Epidermal melanocyte (primary cell): ENCODE results near the gene DCAF15.
"Not testable (repeated sequence)": the region's sequence is repeated elsewhere in the genome, so short reads cannot be mapped to it uniquely, and the experiment has no call there.

Experiments used
- DNase-seq: peaks from one replicate; pipeline ENCODE4 v3.0.0; 2011; ENCODE audit warnings: low spot score; ENCODE audit not compliant: insufficient read length

DCAF15 gene

DNA sequence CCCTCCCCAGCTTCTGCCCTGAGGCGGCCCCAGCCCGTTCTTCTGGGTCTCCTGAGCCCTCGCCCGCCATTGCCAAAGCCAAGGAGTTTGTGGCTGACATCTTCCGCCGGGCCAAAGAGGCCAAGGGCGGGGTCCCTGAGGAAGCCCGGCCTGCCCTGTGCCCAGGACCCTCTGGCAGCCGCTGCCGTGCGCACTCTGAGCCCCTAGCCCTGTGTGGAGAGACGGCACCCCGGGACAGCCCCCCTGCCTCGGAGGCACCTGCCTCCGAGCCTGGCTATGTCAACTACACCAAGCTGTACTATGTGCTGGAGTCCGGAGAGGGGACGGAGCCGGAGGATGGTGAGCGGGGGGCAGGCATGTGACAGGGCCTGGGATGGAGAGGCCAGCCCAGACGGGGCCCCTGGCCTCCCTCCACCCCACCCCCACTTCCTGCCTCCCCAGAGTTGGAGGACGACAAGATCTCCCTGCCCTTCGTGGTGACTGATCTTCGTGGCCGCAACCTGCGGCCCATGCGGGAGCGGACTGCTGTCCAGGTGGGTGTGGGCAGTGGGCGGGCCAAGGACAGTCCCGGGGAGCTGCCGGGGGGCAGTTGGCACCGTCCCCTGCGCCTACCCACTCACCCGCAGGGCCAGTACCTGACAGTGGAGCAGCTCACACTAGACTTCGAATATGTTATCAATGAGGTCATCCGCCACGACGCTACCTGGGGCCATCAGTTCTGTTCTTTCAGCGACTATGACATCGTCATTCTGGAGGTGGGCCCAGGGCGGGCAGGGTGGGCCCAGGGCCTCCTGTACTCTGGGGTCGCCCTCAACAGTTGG, 7.0 kb downstream of the DCAF15 start:
- no peak for DNase-seq

DNA sequence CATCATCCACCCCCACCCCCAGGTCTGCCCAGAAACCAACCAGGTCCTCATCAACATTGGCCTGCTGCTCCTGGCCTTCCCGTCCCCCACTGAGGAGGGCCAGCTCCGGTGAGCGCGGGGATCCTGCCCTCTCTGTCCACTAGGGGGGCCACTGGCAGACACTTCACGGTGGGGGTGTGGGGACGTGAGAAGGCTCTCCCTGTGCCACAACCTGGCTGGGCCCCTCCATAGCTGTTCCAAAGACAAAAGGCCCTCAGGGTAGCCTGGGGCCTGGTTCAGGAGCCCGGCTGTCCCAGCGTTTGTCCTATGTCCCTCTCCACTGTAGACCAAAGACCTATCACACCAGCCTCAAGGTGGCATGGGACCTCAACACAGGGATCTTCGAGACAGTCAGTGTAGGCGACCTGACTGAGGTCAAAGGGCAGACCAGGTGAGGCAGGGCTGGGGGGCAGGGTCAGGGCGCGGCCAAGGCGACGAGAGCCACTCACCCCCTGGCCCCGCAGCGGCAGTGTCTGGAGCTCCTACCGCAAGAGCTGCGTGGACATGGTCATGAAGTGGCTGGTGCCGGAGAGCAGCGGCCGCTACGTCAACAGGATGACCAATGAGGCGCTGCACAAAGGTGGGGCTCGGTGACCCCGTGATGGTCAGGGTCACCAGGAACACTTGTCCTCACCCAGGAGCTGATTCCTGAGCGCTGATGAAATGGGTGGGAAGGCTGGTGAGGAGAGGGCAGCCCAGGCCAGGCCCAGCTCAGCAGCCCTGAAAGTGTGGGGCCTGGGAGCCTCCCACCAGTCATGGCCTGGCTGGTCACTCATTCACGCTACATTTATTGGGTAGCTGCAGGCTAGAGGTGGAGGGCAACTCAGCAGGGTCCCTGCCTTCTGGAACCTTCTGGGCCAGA, 7.9 kb downstream of the DCAF15 start:
- no peak for DNase-seq

DNA sequence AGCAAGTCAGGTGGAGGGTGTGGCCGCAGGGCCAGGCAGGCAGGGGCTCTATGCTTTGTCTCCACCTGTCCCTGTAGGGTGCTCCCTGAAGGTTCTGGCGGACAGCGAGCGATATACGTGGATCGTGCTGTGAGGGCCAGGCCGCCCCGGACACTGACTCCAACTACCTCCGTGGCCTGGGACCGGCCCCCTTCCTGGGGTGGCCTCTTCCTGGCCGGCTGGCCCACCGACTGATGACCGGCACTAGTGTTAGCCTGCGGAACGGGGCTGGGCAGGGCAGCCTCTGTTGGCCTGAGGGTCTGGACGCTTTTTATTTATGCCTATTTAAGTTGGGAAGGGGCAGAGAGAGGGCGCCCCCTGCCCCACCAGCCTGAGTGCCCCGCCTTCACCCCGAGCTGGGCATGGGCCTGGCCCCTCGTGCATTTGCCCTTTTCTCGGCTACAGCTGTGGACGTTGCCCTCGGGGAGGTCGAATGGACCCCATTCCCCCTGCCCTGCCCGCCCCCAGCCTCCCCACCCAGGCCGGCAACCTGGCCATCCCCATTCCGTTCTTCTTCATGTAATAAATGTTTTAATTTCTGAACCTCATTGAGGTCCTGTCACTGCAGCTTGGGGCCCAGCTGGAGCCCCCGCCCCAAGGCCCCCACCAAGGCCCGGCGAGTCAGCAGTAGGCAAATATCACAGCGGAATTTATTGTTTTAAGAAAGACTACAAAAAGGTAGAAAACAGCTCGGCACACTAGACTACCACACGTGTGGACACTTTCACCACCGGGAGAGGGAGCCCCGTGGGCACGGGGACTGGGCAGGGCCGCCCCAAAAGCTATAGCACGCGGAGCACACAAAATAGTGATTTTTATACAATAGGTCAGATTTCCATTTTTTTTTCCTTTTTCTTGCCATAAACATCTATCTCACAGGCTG, 8.8 kb downstream of the DCAF15 start:
- DNase-seq, result no peak

DNA sequence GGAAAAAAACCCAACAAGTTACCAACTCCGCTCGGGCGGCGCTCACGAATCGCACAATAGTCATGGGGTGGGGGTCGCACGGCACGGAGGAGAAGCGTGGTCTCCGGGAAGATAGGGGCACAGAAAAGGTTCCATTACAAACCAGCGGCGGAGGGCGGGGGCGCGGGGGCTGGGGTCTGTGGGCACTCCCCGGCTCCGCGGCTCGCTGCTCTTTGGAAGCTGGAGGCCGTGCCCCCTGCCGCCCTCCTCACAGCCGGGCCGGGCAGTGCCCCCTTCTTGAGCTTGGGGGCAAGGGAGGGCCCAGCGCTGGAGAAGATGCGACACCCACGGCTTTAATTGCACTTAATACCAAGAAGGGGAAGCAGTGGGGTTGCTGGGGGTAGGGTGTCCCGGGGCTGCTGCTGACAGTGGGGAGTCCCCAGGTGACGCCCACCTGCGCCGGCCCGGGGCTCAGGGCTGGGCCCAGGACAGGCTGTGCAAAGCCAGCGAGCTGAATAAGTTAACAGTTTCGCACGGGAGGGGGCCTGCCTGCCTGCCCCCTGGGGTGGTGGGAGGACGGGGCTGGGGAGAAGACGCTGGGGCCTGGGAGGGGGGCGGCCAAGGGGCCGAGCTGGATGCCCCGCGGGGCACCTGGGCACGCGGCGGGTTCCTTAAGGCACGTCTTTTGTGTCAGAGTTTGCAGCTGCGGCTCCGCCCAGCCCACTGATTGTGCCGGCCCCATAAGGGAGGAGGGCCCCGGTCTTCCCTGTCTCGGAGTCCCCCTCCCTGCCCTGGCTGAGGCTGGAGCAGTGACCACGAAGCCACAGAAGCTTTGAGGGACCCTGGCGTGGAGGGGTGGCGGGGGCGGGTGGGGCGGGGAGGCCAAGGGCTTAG, 9.8 kb downstream of the DCAF15 start:
- DNase-seq, result no peak

DNA sequence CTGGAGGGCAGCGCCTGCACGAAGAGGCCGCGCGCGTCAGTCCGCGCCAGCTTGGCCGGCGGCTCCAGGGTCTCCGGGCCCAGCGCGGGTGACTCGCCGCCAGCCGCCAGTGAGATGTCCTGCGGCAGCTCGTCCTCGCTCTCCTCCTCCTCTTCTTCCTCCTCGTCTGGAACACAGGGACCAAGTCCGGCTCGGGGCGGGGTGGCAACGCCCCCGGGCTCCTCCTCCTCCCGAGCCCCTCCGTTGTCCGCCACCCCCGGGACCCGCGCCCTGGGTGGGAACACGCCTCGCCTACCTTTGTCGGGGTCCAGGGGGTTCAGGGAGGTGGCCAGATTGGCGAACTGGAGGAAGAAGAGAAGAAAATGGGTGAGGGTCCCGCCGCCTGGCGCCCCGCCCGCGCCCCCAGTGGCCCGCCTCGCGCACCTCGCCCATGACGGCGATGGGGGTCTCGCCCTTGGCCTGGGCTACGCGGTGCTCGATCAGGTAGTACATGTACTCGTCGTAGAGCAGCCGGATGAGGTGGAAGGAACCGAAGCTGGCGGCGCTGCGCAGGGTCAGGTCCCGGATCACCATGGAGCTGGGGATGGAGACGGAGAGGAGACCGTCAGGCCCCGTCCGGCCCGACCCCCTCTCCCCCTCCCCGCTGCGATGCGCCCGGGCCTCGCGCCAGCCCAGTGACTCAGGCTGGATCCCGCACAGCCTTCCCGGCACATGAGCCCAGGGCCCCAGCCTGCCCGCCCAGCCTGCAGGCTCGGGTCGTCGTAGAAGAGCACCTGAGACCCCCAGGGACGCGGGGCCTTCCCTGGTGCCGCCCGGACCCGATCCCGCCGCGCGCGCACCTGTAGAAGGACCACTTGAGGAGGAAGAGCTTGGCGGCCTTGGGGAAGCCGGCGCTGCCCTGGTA, 10.6 kb downstream of the DCAF15 start:
- DNase-seq, result no peak

DNA sequence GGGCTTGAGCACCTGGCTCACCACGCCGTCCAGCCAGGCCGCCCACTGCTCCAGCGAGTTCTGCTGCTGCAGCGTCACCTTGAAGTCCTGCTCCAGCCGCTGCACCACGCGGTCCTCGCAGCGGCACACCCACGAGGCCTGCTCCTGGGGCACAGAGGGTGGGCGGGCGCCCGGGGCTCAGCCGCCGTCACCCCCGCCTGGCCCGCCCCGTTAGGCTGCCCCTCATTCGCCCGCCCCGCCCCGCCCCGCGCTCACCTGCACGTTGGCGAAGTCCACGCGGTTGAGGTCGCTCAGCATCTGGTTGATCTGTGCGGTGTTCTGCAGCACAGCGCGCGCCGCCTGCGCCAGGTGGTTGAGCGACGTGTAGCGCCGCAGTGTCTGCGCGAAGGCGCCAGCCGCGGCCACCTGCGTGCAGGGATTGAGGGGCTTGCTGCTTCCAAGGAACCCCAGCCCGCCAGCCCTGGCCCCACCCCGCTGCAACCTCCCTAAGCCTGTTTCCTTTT, 11.3 kb downstream of the DCAF15 start:
- no peak for DNase-seq

DNA sequence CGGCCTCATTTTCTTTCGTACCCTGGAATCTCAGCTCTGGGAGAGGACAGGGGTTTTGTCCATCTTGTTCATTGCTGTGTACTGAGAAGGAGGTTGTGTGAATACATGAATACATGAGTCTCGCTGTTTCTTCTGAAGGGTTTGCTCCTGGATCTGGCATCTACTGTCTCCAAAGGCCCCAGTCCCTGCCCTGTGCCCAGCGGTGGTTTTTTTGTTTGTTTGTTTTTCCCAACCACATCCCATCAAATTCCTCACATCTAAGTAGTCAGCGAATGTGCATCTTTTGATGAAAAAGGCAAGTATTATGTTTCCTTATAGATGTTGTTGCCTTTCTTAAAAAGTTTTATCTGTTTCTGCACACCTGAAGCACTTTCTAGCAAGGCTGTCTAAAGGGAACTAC, 12.5 kb downstream of the DCAF15 start:
- no peak for DNase-seq

DNA sequence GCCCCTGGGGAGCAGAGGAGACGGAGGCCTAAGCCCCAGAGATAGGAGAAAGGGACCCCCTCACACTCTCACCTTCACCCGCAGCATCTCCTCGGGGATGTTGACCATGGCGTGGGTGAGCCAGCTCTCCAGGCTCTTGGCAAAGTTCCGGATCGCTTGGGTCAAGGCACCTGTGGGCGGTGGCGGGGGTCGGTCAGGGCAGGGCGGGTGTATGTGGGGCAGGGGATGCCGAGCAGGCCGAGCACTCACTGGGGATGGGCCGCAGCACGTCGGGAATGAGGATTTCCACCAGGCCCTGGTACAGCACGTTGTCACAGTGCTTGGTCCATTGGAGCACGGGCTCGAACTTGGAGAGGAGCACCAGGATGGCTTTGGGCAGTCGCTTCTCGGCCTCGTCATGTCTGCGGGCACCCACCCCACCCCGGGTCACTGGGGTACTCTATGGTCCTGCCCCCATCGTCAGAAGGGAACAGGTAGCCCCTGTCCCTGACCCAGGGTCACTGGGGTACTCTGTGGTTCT, 13.1 kb downstream of the DCAF15 start:
- DNase-seq, result no peak

DNA sequence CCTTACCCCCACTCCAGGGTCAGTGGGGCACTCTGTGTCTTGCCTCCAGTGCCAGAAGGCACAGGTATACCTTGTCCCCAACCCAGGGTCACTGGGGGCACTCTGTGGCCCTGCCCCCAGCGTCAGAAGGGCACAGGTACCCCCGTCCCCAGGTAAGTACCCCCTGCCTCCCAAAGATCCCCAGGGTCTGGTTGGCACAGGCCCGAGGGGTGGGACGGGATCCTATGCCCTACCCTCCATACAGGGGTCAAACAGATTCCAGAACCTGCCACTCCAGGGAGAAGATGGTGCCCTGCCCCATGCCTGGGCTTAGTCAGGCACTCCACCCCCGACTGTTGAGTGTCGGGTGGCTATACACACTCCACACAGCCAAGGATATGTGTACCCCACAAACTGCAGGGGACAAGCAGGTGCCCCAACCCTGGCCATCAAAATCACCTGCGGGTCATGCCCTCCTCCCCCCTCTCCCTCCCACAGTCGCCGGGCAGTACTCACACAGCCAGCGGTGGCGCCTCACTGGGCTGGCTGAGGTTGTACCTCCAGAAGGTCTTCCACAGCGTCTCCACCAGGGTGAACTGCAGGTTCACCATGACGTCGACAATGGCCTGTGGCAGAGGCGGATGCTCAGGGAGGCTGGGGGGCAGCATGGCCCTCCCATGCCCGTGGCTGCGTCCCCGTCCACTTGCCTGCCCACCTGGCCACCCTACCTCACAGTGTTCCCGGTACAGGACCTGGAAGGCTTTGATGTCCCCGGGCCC, 13.8 kb downstream of the DCAF15 start:
- DNase-seq, result no peak

DNA sequence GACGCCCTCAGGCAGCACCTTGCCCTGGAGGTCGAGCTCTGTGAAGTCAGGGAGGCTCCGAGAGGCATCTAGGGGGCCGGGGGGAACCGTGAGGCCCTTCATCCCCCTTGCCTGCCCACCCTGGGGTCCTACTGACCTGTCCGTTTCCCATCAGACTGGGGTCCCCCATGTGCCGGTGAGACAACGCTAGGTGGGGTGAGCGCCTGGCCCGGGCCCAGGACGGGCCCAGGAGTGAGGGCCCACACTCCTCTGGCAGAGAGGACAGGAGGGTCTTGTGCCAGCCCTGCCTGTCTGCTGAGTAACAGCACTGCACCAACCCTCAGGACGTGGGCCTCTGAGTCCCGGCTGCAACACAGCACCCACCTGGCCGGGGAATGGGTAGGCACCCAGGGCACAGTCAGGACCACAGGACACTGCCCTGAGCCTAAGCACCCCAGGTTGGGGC, 14.4 kb downstream of the DCAF15 start:
- no peak for DNase-seq

DNA sequence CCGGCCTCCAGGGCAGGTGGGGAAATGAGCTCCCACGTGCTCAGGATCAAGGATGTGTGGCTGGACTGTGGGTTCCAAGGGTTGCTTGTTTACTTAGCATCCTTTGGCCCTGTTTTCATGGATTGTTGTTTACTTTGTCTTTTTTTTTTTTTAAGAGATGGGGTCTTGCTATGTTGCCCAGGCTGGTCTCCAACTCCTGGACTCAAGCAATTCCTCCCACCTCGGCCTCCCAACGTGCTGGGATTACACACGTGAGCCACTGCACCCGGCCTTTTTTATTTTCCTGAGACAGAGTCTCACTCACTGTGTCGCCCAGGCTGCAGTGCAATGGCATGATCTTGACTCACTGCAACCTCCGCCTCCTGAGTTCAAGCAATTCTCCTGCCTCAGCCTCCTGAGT, 14.9 kb downstream of the DCAF15 start:
- DNase-seq, result not testable (repeated sequence)

DNA sequence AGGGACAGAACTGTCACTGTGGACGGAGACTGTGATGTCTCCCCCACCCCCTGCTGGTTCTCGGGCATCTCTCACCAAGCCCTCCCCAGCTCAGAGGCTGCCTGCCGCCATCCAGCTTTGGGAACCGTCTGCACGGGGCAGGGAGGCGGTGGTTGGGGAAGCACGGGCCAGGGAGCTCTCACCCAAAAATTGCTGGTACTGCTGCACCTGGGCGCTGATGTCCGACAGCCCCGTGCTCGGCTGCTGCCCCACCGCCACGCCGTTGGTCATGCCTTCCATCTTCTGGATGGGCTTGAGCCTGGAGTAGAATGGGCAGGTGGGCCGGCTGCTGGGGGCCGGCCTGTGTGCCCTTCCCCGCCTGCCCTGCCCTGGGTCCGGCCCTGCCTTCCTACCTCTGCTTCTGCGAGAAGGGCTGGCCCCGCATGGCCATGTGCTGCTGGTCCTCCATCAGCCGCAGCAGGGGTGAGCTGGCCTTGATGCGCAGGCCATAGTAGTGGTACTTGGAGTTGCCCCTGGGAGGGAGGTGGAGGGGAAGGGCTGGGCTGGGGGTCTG, 16.1 kb downstream of the DCAF15 start:
- no peak for DNase-seq

DNA sequence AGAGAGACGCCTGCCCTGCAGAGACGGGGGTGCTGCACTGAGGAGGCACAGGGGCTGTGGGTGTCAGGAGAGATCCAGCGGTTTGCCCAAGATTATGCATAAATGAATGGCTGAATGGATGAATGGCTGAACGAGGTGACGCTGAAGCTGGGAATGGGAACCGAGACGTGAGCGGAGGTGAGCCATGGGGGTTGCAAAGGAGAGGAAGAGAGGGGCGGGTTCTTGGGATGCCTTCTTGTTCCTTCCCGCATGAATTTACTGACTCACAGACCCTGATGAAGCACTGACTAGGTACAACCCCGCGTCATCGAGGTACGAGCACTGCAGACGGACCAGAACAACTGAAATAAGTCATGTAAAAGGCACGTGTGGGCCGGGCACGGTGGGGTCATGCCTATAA, 16.7 kb downstream of the DCAF15 start:
- no peak for DNase-seq

DNA sequence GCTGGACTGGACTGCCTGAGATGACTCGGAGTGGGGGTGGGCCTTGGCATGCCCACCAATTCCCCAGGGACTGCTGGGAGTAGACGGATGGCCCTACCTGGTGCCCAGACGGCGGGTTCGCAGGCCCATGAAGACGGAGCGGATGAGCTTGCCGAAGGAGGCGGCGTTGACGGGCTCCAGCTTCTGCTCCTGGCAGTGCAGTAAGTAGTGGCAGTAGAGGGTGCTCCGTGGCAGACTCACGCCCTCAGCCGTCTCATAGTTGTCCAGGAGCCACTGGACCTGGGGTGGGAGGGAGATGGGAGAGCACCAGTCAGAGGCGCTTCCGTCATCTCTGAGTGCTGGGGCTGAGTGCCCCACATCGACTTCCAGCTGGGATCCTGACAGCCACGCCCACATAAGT, 17.6 kb downstream of the DCAF15 start:
- no peak for DNase-seq

DNA sequence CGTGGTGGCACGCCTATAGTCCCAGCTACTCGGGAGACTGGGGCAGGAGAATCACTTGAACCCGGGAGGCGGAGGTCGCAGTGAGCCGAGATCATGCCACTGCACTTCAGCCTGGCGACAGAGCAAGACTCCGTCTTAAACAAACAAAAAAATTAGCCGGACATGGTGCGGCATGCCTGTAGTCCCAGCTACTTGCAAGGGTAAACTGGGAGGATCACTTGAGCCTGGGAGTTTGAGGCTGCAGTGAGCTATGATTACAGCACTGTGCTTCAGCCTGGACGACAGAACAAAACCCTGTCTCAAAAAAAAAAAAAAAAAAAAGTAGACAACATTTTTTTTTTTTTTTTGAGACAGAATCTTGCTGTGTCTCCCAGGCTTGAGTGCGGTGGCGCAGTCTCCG, 19.6 kb downstream of the DCAF15 start:
- DNase-seq, result not testable (repeated sequence)

DNA sequence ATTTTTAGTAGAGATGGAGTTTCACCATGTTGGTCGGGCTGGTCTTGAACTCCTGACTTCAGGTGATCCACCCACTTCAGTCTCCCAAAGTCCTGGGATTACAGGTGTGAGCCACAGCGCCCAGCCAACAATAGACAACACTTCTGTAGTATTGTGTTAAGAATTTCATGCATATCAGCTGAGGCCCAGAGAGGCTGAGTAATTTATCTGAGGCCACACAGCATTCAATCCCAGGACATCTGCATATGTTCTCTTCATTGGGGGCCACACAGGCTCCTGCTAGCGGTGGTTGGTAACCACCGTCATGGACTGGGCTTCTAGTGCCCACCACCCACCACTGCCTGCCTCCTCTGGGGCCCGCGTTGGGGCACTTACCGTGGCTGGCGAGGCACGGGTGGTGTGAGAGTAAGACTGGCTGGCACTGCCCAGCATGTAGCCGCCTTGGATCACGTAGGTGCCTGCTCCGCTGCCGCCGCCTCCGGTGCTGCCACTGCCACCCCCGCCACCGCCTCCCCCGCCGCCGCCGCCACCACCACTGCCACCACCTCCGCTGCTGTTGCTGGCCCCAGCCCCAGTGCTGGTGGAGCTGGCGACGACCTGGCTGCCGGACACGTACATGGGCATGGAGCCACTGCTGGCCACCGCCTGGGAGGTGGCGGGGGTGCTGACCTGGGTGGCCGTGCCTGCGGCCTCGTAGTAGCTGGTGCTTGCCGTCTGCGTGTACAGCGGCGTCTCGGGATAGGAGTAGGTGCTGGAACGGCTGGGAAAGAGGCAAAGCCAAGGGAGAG, 20.3 kb downstream of the DCAF15 start:
- DNase-seq, result no peak

DNA sequence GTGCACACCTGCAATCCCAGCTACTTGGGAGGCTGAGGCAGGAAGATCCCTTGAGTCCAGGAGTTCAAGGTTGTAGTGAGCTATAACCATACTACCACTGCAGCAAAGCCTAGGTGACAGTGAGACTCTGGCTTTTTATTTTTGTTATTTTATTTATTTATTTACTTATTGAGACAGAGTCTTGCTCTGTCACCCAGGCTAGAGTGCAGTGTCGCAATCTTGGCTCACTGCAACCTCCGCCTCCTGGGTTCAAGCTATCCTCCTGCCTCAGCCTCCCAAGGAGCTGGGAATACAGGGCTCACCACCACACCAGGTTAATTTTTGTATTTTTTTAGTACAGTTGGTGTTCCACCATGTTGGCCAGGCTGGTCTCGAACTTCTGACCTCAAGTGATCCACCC, 21.2 kb downstream of the DCAF15 start:
- not testable (repeated sequence) for DNase-seq
